HEK293 (cell line): ENCODE results near the gene EPG5.

Experiments
- ATF2 ChIP-seq: fragments of 450-650 bp; formaldehyde crosslinking; IDR thresholded peaks from 2 replicates; pipeline ENCODE4 v1.5.1; 2016; ENCODE audit warnings: missing biosample characterization, missing genetic modification characterization, low read depth
- CTCF ChIP-seq: fragments of 450-650 bp; formaldehyde crosslinking; IDR thresholded peaks from 2 replicates; pipeline ENCODE4 v1.5.1; 2016; ENCODE audit warnings: missing biosample characterization, missing genetic modification characterization
- IKZF3 ChIP-seq: fragments of 450-650 bp; IDR thresholded peaks from 2 replicates; pipeline ENCODE4 v1.5.0; 2018; ENCODE audit warnings: missing biosample characterization, mild to moderate bottlenecking, missing genetic modification characterization, moderate library complexity
- TRIM28 ChIP-seq: IDR thresholded peaks from 2 replicates; pipeline ENCODE4 v1.6.1; 2011; ENCODE audit warnings: low read length, control low read depth, borderline replicate concordance
- YY1 ChIP-seq: fragments of 450-650 bp; formaldehyde crosslinking; IDR thresholded peaks from 2 replicates; pipeline ENCODE4 v1.5.1; 2018; ENCODE audit warnings: missing biosample characterization, missing genetic modification characterization
- ZNF202 ChIP-seq: fragments of 450-650 bp; formaldehyde crosslinking; IDR thresholded peaks from 2 replicates; pipeline ENCODE4 v1.5.1; 2016; ENCODE audit warnings: missing biosample characterization, missing genetic modification characterization, borderline replicate concordance
- ZNF324 ChIP-seq: fragments of 450-650 bp; formaldehyde crosslinking; IDR thresholded peaks from 2 replicates; pipeline ENCODE4 v1.5.1; 2016; ENCODE audit warnings: missing biosample characterization, missing genetic modification characterization
- ZNF37A ChIP-seq: fragments of 450-650 bp; IDR thresholded peaks from 2 replicates; pipeline ENCODE4 v1.5.1; 2018; ENCODE audit warnings: missing biosample characterization, missing genetic modification characterization
- ZNF423 ChIP-seq: fragments of 450-650 bp; formaldehyde crosslinking; IDR thresholded peaks from 2 replicates; pipeline ENCODE4 v1.5.1; 2016; ENCODE audit warnings: missing biosample characterization, missing genetic modification characterization

- no peak for TF ChIP-seq IKZF3 (tag by site-specific recombination)
- TF ChIP-seq CTCF (tag by site-specific recombination): no peak
- TF ChIP-seq ATF2 (tag by site-specific recombination): no peak
- no peak for TF ChIP-seq ZNF37A
- TF ChIP-seq ZNF324 (tag by site-specific recombination): no peak
- no peak for TF ChIP-seq YY1 (tag by site-specific recombination)
- no peak for TF ChIP-seq ZNF423 (tag by site-specific recombination)
- TF ChIP-seq TRIM28: no peak
- TF ChIP-seq ZNF202 (tag by site-specific recombination): no peak
Measured at GRCh38 chr18:45860971-45861370, 106.2 kb downstream of the EPG5 start.
